GM18517 (cell line): ENCODE measurements around the gene MFSD6.
A peak's percentile ranks its signal among the peaks of the same experiment; 100 is the strongest.
"Not testable (repeated sequence)": the region's sequence is repeated elsewhere in the genome, so short reads cannot be mapped to it uniquely, and the experiment has no call there.

Experiments
- ATAC-seq: cut with Tn5 transposase; IDR thresholded peaks from one replicate; pipeline ENCODE4 v1.9.1; 2021; ENCODE audit warnings: mild to moderate bottlenecking, moderate library complexity; ENCODE audit not compliant: unreplicated experiment

MFSD6 gene

GRCh38 chr2:190404487-190404886 lies 3.7 kb upstream of the MFSD6 start:
- ATAC-seq: no peak

GRCh38 chr2:190405070-190405469 lies 3.1 kb upstream of the MFSD6 start:
- no peak for ATAC-seq

DNA sequence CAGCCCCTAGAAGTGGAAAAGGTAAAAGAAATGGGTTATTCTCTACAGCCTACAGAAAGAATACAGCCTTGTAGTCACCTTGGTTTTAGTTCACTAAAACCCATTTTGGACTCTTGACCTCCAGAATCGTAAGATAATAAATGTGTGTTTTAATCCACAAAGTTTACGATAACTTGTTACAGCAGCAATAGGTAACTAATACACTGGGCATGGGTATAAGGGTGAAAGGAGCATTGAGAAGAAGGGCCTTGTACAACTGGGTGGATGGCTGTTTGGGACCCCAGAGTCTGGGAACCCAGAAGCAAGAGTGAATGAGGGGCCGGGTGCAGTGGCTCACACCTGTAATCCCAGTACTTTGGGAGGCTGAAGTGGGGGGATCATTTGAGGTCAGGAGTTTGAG lies 2.2 kb upstream of the MFSD6 start:
- no peak for ATAC-seq

DNA sequence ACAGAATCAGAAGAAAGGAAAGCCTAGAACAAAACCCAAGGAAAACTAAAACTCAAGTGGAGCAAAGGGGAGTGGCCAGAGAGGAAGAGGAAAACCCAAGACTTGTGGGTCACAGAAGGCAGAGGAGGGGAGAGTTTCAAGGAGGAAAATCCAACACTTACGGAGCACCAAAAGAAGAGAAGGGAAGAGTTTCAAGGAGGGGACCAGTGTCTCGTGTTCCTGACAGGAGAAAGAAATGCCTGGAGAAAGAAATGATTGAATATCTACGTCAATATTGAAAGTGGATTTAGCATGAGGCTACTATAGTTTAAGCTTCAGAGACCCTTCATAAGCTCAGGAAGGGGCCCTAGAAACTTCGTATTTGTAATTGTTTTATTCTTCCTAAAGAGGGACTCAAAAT lies 1.4 kb upstream of the MFSD6 start:
- ATAC-seq: no peak

- ATAC-seq: no peak
Measured at GRCh38 chr2:190407246-190407661, 901 bp upstream of the MFSD6 start.

DNA sequence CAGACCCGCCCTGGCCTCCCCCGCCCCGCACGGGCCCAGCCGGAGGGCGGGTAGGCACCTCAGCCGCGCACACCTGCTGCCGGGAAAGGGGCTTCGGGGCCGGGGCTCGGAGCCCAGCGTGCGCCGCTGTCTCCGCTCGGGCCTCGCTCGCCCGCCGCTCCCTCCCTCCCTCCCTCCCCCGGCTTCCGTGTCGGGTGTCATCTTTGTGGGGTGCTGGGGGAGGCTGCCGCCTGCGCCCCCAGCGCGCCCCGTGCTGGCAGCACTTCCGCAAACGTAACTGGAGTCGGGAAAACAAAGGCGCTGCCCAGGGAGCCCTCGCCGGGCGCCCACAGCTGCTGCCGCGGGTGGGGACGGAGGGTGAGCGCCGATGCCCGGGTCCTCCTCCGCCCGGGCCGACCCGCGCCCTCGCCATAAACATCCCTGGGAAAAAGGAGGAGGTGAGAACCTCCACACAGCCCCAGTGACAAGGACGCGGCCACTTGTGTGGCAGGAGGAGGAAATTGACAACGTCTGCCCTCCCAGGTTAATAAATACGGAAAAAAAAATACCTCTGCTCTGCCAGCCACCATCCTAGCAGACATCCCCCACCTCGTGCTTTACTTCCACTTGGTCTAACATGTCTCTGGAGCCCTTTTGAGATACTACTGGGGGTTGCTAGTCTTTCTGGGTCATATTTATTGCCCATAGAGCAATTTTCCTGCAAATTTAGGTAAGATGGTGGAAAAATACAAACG lies 550 bp downstream of the MFSD6 start:
- ATAC-seq: peak; percentile 63

- no peak for ATAC-seq
Measured at GRCh38 chr2:190409616-190410015, 1.5 kb downstream of the MFSD6 start.

DNA sequence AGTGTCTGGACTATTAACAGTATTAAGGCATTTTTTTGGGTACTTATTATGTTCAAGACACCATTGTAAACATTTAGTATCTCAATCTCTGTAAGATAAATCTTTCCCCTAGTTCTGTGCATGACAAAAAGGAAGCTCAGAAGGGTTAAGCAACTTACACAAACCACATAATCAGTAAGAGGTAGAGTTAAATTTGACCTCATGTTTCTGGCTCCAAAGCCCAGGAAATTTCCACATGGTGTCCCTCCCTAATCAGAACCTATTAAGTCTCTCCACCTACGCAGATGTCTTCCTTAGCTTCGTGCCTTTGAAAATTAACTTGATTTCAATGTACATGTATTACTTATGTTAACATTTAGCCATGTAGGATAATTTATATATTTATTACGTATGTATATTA lies 2.0 kb downstream of the MFSD6 start:
- ATAC-seq: no peak

DNA sequence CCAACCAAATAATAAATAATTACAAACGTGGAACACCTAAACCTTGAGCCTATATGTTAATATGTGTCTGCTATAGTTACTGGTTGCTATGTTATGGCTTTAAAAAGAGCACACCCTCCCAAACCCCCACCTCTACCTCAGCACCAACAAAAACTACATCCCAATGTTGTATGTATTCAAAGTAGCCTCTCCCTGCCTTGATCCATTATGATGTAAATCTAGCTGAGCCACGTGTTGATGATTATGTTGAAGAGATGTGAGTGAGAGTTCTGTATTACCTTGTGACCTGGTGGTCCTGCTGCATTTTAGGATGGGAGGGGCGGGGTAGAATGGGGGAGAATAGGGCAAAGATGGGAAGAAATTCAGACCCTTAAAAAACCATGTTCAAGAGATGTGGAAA lies 4.8 kb downstream of the MFSD6 start:
- ATAC-seq: no peak

- ATAC-seq: no peak
Measured at GRCh38 chr2:190413421-190413820, 5.3 kb downstream of the MFSD6 start.

- ATAC-seq: no peak
Measured at GRCh38 chr2:190415251-190415650, 7.1 kb downstream of the MFSD6 start.

DNA sequence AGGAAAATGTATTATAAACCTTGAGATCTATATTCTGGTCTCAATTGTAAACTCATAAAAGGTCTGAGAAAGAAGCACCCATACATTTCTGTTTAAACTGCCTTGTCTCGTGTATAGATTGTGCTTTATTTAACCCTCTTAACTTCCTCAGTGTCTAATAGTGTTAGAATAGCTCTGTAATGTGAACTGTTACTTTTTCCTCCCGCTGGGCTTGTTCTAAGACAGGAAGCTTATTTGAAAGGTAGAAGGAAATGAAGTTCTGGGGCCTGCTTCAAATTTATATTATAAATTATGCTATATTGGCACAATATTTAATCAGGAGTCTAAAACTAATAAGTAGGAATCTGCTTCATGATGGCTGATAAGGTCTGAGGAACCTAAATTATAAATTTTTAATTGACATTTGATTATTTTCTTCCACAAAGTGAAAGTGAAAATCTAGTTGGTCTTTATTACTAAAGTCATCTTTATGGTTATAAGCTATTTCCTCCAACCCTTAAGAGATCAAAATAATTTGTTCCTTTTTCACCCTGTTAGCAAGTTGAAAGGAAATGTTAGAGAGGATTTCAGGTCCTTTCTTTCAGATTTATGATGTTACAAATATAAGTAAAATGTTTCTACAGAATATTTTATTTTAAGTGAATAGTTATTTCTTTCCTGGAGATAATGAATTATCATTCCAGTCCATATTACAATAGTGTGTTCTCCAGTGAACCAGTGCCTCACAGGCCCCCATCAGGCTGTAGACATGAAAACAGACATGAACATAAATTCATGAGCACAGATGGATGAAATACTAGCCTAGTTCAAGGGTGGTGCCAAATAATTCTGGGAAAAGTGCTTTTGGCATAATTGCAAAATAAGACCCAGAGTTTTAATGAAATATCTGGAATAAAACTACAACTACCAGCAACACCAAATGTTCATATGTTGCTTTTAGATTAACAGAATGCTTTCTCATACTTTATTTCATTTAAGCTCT lies 7.9 kb downstream of the MFSD6 start:
- peak; percentile 65 for ATAC-seq

- ATAC-seq: no peak
Measured at GRCh38 chr2:190417045-190417842, 9.1 kb downstream of the MFSD6 start.

DNA sequence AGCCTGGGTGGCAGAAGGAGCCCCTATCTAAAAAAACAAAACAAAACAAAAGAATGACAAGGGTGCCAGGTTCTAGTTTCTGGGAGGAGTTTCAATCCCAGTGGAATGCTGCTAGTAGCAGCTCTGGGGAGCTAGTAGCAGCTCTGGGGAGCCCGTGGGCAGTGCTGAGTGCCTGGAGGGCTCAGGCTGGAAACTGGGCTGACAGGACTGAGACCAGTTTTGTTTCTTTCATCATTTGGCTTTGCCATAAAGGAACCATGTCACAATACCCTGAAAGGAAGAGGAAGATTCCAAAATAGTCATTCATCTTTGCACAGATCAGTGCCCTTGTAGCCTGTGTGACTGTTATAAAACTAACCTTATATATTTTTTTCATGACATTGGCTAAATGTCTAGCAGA lies 10.6 kb downstream of the MFSD6 start:
- no peak for ATAC-seq

- ATAC-seq: no peak
Measured at GRCh38 chr2:190420801-190421200, 12.6 kb downstream of the MFSD6 start.

GRCh38 chr2:190425221-190425866 lies 17.2 kb downstream of the MFSD6 start:
- ATAC-seq: no peak

DNA sequence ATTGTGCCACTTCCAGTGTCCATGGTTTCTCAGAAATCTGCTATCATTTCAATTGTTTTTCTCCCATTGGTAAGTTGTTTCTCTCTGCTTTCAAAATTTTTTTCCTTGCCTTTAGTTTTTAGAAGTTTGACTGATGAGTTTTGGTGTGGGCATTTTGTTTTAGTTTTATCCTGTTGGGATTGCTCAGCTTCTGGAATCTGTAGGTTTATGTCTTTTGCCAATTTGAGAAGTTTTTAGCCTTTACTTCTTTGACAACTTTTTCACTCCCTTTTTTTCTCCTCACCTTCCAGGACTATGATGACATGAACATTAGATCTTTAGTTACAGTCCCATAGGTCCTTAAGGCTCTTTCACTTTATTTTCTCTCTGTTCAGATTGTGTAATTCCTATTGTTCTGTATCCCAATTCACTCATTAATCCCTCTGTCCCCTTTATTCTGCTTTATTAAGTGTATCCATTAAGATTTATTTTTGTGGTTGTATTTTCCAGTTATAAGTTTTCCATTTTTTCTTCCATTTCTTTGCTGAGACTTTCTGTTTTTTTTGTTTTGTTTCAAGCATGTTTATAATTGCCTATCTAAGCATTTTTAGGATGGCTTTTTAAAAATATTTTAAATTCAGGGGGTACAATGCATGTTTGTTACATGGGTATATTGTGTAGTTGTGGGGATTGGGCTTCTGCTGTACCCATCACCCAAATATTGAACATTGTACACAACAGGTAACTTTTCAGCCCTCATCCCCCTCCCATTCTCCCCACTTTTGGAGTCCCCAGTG lies 17.9 kb downstream of the MFSD6 start:
- no peak for ATAC-seq

- ATAC-seq: not testable (repeated sequence)
Measured at GRCh38 chr2:190430866-190431265, 22.7 kb downstream of the MFSD6 start.

DNA sequence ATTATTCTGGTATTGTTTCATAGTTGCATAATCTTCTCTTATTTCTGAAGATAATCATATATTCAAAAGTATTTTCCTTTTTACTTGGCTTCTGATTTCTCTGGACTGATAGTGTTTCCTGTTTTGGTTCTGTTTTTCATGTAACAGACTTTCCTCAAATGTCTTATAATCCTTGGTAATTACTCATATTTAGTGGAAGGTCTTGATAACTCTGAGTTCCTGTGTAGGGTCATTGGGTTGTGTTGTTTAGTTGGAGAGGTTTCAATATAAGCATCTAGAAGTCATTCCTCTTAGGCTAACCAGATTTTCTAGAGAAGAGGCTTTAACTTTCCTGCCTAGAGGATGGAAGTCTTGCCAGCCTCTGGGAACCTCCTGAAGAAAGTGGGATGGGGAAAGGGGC lies 23.8 kb downstream of the MFSD6 start:
- ATAC-seq: no peak
